SK-N-SH treated with all-trans-retinoic acid at 6 μM for 48 hours (cell line): ENCODE data around the gene NGEF.

ENCODE experiments used
- BACH2 ChIP-seq: fragments of 250-450 bp; sonication (Bioruptor Pico); IDR thresholded peaks from 2 replicates; pipeline ENCODE4 v1.9.0; 2021; ENCODE audit warnings: mild to moderate bottlenecking, borderline replicate concordance
- CSDC2 ChIP-seq: fragments of 250-450 bp; sonication (Bioruptor Pico); IDR thresholded peaks from 2 replicates; pipeline ENCODE4 v1.5.0; 2020; ENCODE audit warnings: mild to moderate bottlenecking, moderate library complexity
- RARB ChIP-seq: fragments of 250-450 bp; sonication (Bioruptor Pico); IDR thresholded peaks from 2 replicates; pipeline ENCODE4 v1.8.0; 2021; ENCODE audit warnings: mild to moderate bottlenecking, moderate library complexity
- TCF4 ChIP-seq: fragments of 250-450 bp; sonication (Bioruptor Pico); IDR thresholded peaks from 2 replicates; pipeline ENCODE4 v1.8.0; 2021; ENCODE audit warnings: mild to moderate bottlenecking, moderate library complexity, borderline replicate concordance
- ZFP30 ChIP-seq: fragments of 450-650 bp; formaldehyde crosslinking; IDR thresholded peaks from 2 replicates; pipeline ENCODE4 v1.5.0; 2022; ENCODE audit warnings: mild to moderate bottlenecking, moderate library complexity
- ZNF565 ChIP-seq: fragments of 450-650 bp; formaldehyde crosslinking; conservative IDR thresholded peaks from 2 replicates; pipeline ENCODE4 v1.5.0; 2020; ENCODE audit warnings: low read depth, mild to moderate bottlenecking, moderate library complexity
- ZNF70 ChIP-seq: fragments of 450-650 bp; formaldehyde crosslinking; IDR thresholded peaks from 2 replicates; pipeline ENCODE4 v1.5.0; 2020; ENCODE audit warnings: mild to moderate bottlenecking, moderate library complexity
- TF ChIP-seq, protein P1 (sequence below): fragments of 250-450 bp; sonication (Bioruptor Pico); IDR thresholded peaks from 2 replicates; pipeline ENCODE4 v1.8.0; 2020; ENCODE audit warnings: mild to moderate bottlenecking, moderate library complexity, borderline replicate concordance

DNA sequence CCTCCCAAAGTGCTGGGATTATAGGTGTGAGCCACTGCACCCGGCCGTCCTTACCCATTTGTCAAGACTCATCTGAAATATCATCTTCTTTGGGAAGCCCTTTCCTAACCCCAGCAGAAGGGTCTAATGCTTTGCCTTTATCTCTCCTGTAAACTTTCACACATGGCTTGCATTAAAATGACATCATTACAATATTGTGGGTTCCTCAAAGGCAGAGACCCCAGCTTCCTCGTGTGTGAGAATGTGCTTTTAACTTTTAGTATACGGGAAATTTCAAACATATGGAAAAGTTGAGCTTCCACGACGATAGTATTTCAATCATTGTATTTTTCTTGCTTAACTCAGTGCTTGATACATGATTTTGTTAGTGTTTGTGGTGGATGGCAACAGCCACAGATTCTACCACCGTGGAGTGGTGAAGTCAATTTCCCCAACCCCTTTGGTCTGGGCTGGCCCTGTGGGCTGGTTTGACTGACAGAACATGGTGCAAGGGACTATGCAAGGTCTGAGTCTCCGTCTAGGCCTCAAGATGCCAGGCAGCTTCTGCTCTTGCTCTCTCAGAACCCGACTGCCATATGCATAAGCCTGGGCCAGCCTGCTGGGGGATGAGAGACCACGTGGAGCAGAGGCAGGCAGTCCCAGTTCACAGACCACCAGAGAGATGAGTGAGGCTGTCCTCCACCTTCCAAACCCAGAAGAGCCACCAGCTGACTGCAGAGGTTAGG is 39.9 kb downstream of the NGEF start:
- TF ChIP-seq CSDC2 (CRISPR knock-in tag) (no peak), ZFP30 (no peak), RARB (no peak), BACH2 (CRISPR knock-in tag) (no peak), ZNF70 (CRISPR knock-in tag) (no peak), TCF4 (CRISPR knock-in tag) (no peak), ZNF565 (no peak)
- TF ChIP-seq, protein P1, sequence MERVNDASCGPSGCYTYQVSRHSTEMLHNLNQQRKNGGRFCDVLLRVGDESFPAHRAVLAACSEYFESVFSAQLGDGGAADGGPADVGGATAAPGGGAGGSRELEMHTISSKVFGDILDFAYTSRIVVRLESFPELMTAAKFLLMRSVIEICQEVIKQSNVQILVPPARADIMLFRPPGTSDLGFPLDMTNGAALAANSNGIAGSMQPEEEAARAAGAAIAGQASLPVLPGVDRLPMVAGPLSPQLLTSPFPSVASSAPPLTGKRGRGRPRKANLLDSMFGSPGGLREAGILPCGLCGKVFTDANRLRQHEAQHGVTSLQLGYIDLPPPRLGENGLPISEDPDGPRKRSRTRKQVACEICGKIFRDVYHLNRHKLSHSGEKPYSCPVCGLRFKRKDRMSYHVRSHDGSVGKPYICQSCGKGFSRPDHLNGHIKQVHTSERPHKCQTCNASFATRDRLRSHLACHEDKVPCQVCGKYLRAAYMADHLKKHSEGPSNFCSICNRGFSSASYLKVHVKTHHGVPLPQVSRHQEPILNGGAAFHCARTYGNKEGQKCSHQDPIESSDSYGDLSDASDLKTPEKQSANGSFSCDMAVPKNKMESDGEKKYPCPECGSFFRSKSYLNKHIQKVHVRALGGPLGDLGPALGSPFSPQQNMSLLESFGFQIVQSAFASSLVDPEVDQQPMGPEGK (CRISPR knock-in tag) = no peak
